Activated CD8-positive, alpha-beta memory T cell treated with anti-CD3 and anti-CD28 coated beads for 1 hour (primary cell): Measurements from ENCODE around the gene ZNF256.

Experiments
- DNase-seq, 2 donors: peaks; one replicate each; pipeline ENCODE4 v3.0.0-alpha.2; 2020; ENCODE audit warnings: low read depth in 1 of 2; ENCODE audit errors: extremely low read depth in 1 of 2

Gene ZNF256

DNA sequence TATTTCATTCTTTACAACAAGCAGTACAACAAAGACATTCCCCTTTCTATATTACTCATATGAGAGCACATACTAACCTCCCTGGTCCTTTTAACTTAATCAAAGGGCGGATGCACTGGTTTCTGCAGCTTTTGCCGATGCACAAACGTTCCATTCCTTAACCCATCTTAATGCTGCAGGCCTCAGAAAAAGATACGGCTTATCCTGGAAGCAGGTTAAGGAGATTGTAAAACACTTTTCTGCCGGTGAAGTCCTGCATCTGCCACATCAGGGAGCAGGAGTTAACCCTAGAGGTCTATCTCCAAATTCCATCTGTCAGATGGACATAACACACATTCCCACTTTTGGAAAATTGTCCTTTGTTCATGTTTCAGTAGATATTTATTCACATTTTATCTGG, 47.2 kb downstream of the ZNF256 start:
- no peak for DNase-seq
